GM18868 (cell line): ENCODE data around the gene CPA1.

Experiments
- ATAC-seq: cut with Tn5 transposase; IDR thresholded peaks from one replicate; pipeline ENCODE4 v1.9.1; 2021; ENCODE audit warnings: mild to moderate bottlenecking, moderate library complexity; ENCODE audit not compliant: unreplicated experiment

The CPA1 gene

DNA sequence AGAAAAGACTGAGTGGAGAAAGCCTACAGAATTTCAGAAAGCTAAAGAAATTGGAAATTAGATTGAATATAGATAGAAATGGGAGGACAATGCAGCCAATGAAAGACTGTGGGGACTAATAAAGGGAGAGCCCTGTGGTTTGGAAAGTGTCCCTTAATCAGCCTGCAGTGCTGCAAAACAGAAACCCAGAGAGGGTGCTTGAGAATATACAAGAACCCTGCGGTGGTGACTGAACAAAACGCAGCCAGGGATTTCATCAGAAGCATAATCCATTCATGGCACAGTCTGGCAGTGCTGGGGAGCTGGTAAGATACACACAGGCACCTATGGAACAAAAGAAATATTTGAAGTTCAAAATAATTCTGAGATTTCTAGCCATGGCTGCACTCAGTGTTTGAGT, 41.4 kb downstream of the CPA1 start:
- ATAC-seq, result no peak

GRCh38 chr7:130423501-130424037, 43.3 kb downstream of the CPA1 start:
- no peak for ATAC-seq

GRCh38 chr7:130425796-130426195, 45.5 kb downstream of the CPA1 start:
- ATAC-seq, result no peak

DNA sequence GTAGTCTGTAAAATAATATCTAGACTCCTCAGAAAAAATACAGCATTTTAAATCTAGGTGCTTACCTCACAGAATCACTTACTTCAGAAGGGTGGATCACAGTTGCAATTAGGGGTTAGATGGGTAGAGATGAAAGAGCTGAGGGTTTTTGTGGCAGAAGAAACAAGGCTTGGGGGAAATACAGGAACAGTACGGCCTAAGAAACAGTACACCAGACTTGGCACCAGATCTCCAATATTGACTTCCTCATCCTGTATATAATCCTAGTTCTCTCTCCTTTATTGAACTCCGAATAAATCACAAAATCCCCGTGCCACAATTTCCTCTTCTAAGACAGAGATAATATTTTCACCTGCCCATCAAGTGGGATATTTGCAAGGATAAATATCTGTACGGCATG, 46.3 kb downstream of the CPA1 start:
- ATAC-seq, result no peak

- ATAC-seq, result no peak
These were observed 48.7 kb downstream of the CPA1 start for GRCh38 chr7:130429019-130429418.

DNA sequence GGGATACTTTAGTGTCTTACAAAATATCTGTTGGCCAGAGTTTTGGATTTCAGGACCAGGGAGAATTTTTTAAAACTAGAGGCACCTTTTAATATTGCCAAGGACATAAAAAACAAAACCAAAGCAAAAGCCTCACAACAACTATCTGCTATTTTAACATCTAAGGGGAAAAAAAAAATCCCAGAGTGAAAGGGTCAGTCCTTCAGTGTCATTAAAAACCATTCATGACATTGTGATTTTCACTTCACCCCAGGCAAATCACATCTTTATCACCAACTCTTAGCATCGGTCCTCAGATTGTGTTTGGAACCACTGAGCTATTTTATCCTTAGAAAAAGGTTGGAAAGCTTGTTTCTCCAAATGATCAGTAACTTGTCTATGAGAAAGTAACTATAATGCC, 49.8 kb downstream of the CPA1 start:
- no peak for ATAC-seq

DNA sequence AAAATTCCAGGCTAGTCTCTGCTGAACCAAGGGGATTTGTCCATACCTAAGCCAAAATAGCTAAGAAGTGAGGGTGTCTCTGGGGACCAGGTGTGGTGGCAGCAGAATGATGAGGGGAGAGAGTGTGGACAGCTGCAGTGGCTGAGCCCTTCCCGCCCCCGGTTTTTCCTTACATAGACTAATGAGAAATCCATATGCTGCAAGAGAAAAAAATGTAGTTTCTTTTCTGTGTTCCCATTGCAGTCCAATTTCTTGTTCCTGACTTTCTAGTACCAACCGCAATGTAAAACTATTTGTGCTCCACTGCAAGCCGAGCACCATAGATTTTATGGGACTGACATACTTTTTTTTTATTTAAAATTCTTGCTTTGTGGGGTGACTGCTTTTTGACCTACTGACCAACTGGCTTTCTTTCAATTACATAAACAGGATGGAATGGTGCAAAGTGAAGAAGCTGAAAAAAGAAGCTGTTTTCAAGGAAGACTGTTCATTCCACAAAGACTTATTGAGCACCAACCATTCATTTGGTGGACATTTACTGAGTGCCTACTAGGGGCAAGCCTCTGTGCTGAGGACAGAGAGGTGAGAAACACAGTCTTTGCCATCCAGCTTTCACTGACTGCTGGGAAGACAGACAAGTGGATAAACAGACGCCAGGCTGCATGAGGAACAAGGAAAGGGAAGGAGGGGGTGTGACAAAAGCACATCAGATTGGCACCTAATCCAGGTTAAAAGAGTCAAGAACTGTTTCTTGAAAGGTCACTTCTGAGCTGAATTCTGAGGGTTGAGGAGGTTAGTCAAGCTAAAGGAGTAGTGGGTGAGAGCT, 50.8 kb downstream of the CPA1 start:
- ATAC-seq, result no peak

DNA sequence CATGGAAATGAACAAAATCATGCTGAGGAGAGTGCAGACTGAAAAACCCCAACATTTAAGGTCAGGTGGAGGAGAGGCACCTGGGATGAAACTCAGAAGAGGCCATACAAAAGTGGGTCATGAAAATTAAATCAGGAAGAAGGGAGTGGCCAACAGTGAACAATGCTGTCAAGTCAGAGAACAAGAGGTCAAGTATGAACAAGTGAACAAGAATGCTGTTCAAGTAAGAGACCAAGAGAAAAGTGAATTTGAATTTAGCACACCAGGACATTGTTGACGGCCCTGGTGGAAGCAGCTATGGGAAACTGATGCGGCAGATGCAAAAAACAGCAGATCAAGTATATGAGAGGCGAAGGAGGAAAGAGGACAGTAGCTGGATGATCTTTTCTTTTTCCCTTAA, 52.6 kb downstream of the CPA1 start:
- no peak for ATAC-seq

DNA sequence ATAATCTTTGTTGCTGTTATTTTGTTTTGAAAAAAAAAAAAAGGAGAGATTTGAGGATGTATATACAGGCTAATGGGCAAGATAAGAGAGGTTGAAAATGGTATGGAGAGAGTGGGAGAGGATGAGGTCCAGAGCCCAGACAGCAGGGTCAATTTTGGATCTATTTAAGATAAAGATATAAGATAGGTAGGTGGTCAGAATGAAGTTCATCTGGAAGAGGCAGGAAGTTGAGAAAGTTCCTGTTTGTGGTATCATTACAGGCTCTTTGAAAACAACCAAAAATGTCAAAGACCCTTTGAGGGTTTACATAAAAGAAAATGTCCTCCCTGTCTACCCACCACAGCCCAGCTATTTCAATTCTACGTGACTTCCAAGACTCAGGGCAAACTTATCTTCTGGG, 53.0 kb downstream of the CPA1 start:
- ATAC-seq, result no peak

DNA sequence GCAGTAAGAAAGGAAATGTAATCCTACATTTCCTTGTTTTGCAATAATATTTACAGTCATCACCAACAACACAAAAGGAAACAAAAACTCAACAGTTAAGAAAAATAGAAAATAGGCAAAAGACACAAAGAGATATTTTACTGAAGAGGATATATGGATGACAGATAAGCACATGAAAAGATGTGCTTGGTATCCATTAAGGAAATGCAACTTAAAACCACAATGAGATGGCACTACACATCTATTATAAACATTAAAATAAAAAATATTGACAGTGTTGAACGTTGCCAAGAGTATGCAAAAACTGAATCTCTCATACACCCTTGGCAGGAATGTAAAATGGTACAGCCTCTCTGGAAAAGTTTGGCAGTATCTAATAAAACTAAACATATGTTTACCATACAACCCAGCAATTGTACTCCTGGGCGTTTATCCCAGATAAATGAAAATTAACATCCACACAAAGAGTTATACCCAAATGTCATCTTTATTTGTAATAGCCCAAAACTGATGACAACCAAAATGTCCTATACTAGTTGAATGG, 55.1 kb downstream of the CPA1 start:
- ATAC-seq, result no peak

GRCh38 chr7:130436253-130436652, 56.0 kb downstream of the CPA1 start:
- no peak for ATAC-seq
